SK-N-SH treated with all-trans-retinoic acid at 6 μM for 48 hours (cell line): Measurements from ENCODE around the gene CHTF18.

Experiments
- ARNTL ChIP-seq: fragments of 450-650 bp; formaldehyde crosslinking; IDR thresholded peaks from 2 replicates; pipeline ENCODE4 v1.5.0; 2020; ENCODE audit warnings: low read depth, mild to moderate bottlenecking, moderate library complexity, borderline replicate concordance
- CSDC2 ChIP-seq: fragments of 250-450 bp; sonication (Bioruptor Pico); IDR thresholded peaks from 2 replicates; pipeline ENCODE4 v1.5.0; 2020; ENCODE audit warnings: mild to moderate bottlenecking, moderate library complexity
- RARB ChIP-seq: fragments of 250-450 bp; sonication (Bioruptor Pico); IDR thresholded peaks from 2 replicates; pipeline ENCODE4 v1.8.0; 2021; ENCODE audit warnings: mild to moderate bottlenecking, moderate library complexity
- ZC3H10 ChIP-seq: fragments of 250-450 bp; sonication (Bioruptor Pico); IDR thresholded peaks from 2 replicates; pipeline ENCODE4 v1.5.1; 2021; ENCODE audit warnings: mild to moderate bottlenecking, moderate library complexity
- ZFP3 ChIP-seq: fragments of 250-450 bp; sonication (Bioruptor Pico); IDR thresholded peaks from 2 replicates; pipeline ENCODE4 v1.5.0; 2020; ENCODE audit warnings: mild to moderate bottlenecking, moderate library complexity
- ZNF565 ChIP-seq: fragments of 450-650 bp; formaldehyde crosslinking; conservative IDR thresholded peaks from 2 replicates; pipeline ENCODE4 v1.5.0; 2020; ENCODE audit warnings: low read depth, mild to moderate bottlenecking, moderate library complexity
- ZNF70 ChIP-seq: fragments of 450-650 bp; formaldehyde crosslinking; IDR thresholded peaks from 2 replicates; pipeline ENCODE4 v1.5.0; 2020; ENCODE audit warnings: mild to moderate bottlenecking, moderate library complexity
- TF ChIP-seq, protein P1 (sequence below): fragments of 250-450 bp; sonication (Bioruptor Pico); IDR thresholded peaks from 2 replicates; pipeline ENCODE4 v1.8.0; 2021; ENCODE audit warnings: low read depth, mild to moderate bottlenecking, moderate library complexity, borderline replicate concordance
- TF ChIP-seq, protein P2 (sequence below): fragments of 250-450 bp; sonication (Bioruptor Pico); IDR thresholded peaks from 2 replicates; pipeline ENCODE4 v1.8.0; 2020; ENCODE audit warnings: mild to moderate bottlenecking, moderate library complexity, borderline replicate concordance

GRCh38 chr16:770411-770810 lies 18.0 kb upstream of the CHTF18 start:
- TF ChIP-seq ZNF565 (CRISPR knock-in tag) (no peak), RARB (no peak), ZNF70 (CRISPR knock-in tag) (no peak), ZC3H10 (CRISPR knock-in tag) (no peak), CSDC2 (no peak), ARNTL (CRISPR knock-in tag) (no peak), ZFP3 (CRISPR knock-in tag) (no peak)
- TF ChIP-seq, protein P1, sequence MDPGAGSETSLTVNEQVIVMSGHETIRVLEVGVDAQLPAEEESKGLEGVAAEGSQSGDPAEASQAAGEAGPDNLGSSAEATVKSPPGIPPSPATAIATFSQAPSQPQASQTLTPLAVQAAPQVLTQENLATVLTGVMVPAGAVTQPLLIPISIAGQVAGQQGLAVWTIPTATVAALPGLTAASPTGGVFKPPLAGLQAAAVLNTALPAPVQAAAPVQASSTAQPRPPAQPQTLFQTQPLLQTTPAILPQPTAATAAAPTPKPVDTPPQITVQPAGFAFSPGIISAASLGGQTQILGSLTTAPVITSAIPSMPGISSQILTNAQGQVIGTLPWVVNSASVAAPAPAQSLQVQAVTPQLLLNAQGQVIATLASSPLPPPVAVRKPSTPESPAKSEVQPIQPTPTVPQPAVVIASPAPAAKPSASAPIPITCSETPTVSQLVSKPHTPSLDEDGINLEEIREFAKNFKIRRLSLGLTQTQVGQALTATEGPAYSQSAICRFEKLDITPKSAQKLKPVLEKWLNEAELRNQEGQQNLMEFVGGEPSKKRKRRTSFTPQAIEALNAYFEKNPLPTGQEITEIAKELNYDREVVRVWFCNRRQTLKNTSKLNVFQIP (CRISPR knock-in tag) = no peak
- TF ChIP-seq, protein P2, sequence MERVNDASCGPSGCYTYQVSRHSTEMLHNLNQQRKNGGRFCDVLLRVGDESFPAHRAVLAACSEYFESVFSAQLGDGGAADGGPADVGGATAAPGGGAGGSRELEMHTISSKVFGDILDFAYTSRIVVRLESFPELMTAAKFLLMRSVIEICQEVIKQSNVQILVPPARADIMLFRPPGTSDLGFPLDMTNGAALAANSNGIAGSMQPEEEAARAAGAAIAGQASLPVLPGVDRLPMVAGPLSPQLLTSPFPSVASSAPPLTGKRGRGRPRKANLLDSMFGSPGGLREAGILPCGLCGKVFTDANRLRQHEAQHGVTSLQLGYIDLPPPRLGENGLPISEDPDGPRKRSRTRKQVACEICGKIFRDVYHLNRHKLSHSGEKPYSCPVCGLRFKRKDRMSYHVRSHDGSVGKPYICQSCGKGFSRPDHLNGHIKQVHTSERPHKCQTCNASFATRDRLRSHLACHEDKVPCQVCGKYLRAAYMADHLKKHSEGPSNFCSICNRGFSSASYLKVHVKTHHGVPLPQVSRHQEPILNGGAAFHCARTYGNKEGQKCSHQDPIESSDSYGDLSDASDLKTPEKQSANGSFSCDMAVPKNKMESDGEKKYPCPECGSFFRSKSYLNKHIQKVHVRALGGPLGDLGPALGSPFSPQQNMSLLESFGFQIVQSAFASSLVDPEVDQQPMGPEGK (CRISPR knock-in tag) = no peak
